ENCODE measurements around the gene MYO5B.

- TF ChIP-seq EZH2 (IDR thresholded peaks at IDR 0.05; ENCODE audit: borderline replicate concordance) (no peak), CTCF (IDR thresholded peaks at IDR 0.05; ENCODE audit: poor library complexity) (no peak), EZH2phosphoT487 (IDR thresholded peaks at IDR 0.05; ENCODE audit: low read depth, severe bottlenecking, unreplicated experiment) (no peak)
Observed at GRCh38 chr18:50151926-50152325, 43.0 kb downstream of the MYO5B start.

Data from hepatocyte (in vitro differentiated cells).